T1000 (cell line): ENCODE results near the gene PIK3R6.
"Not testable (repeated sequence)": the region's sequence is repeated elsewhere in the genome, so short reads cannot be mapped to it uniquely, and the experiment has no call there.

Experiments used
- DNase-seq: peaks from one replicate; lab custom pipeline; 2025; ENCODE audit warnings: mixed read lengths; lab: John Stamatoyannopoulos, UW

The PIK3R6 gene

DNA sequence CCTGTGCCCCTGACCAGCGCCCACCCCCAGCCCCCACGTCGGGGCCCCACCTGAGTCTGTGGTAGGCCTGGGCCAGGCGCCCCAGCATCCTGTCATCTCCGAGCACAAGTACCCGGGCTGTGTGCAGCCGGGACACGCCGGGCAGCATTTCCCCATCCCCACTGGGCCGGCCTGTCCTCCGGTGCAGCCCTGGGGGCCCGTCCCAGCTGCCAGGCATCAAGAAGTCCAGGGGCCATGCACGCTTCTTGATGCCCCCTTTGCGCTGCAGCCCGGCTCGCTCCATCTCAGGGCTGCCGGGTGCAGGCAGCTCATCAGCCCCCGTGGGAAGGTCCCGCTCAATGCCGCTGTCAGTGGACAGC lies 39.0 kb downstream of the PIK3R6 start:
- no peak for DNase-seq

DNA sequence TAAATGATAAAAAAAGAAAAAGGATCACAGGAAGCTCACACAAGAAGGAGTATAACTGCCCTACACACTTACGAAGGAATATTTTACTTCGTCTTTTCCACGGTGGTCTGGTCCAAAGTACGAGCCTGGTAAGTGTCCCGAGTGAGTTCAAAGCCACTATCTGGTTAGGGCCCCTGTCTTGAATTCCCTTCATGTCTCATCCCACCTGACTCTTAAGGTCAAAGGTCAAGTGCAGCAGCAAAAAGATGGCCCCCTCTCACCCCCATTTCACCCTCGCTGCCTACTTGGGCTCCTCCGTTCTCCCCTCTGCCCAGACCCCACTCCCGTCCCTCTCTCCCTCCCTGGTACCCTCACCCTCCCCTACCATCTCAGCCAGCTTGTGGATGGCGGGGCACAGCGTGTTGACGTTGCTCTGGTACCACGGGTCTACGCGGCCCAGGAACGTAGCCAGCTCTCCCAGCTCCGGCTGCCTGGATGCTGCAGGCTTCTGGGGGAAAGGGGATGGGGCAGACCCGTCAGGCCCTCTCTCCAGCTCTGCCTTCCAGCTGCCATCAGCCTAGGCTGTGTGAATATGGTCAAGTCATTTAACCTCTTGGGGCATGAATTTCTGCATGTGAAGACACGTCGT lies 40.6 kb downstream of the PIK3R6 start:
- no peak for DNase-seq

DNA sequence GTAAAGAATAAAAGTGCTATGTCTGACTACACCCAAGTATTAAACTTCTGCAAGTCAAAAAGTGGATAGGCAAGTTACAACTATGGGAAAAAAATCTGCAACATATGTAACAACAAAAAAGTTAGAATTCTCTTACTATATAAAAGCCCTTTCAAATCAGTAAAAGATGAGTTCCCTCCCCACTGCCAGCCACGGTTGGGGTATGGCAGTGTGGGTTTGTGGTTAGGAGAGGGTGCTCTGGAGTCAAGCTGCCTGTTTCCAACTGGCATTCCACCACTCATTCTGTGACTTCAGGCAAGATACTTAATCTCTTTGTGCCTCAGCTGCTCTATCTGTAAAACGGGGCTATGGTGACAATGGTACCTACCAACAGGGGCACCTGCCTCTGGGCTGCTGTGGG lies 41.7 kb downstream of the PIK3R6 start:
- DNase-seq, result no peak

DNA sequence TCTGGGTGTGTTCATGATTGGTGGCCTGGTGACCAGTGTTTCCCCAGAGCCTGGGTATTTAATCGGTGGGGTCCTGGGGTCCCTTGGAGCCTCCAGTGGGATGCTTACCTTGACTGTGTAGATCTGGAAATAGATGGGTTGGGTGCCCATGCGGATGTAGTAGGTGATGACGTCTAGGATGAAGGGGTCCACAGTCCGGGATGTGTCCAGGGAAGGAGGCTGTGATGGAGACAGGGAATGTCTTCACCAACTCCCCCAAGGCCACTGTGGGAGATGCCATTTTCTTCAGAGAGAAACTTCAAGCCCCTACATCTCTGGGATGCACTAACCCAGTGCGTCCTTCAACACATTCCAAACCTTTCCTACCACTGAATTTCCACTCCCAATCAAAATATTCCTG lies 44.2 kb downstream of the PIK3R6 start:
- DNase-seq, result no peak

DNA sequence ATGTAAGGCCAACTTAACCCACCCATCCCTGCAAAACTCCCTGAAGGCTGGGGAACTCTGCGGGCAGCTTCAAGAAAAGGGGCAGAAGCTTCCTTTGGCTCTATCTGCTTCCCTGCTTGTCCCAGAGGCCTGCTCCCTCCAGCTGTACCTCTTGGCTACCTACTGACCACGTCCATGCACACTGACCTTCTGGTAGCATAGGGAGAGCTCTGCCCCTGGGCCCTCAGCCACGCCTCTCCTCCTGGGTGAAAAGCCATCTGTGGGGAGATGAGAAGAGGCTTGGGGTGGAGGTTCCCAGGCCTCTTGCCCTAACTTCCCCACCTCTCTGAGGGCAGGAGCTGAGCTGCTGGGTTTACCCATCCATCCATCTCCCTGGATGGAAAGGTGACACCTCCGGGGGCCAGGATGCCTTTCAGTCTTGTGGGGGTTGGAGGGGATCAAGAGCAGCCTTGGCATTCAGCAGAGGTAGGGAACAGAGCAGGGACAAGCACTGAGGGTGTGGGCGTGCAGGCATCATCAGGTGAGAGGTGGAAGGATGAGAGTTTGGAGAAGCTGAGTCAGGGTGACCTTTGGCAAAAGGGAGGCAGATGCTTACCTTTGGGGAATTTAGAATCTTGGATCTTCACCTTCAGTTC lies 45.0 kb downstream of the PIK3R6 start:
- DNase-seq, result no peak

DNA sequence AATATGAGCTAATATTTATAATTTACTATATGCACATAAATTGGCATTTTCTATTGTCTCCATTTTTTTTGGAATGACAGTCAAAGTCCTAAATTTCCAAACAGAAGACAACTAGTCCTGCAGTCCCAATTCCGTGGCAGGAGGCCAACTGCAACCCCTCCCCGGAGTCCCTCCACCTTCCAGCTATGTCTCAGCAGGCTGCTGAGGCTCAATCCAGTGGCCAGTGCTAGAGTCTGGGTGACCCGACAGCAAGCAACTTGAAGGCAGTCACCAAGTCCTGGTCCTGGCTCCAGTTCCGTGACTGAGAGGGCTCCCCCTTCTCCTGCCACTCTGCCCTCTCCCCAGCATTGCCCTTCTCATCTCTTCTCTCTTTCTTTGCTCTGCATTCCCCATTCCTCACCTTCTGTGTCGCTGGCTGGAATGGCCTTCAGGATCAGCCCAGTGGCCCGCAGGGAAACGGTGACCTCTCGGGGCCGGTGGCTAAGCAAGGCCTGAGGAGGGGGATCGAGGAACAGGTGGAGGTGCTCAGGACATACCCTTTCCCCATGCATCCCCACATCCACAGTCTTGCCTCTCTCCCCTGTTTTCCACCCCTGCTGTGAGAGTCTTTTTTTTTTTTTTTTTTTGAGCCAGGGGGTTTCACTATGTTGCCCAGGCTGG lies 45.9 kb downstream of the PIK3R6 start:
- no peak for DNase-seq

DNA sequence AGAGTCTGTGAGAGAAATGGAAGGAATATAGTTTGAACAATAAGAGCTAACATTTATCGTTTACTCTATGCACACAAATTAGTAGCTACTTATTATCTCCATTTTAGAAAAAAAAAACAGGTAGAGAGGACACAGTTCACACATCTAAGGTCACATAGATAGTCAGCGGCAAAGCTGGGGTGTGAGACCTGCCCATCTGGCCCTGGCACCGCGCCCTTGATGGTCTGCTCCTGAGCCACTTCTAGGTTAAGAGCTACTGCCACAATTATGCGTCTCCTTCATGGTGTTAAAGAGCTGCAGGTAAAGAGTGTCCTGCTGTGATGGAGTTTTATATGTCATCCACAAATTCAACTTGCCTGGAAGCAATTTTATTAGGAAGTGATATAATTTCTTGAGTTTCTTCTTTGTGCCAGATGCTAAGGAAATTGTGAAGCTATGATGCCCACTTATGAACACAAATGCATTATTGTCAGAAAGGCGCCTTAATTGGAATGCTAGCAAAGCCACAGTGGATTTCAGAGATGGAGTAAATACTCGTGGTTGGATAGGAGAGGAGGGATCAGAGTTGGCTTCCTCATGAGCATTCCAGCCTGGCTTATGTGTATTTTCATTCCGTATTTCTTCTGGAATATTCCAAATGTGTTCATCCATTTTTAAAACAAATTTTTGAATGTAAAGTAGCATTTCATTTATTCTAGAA lies 47.0 kb downstream of the PIK3R6 start:
- no peak for DNase-seq

DNA sequence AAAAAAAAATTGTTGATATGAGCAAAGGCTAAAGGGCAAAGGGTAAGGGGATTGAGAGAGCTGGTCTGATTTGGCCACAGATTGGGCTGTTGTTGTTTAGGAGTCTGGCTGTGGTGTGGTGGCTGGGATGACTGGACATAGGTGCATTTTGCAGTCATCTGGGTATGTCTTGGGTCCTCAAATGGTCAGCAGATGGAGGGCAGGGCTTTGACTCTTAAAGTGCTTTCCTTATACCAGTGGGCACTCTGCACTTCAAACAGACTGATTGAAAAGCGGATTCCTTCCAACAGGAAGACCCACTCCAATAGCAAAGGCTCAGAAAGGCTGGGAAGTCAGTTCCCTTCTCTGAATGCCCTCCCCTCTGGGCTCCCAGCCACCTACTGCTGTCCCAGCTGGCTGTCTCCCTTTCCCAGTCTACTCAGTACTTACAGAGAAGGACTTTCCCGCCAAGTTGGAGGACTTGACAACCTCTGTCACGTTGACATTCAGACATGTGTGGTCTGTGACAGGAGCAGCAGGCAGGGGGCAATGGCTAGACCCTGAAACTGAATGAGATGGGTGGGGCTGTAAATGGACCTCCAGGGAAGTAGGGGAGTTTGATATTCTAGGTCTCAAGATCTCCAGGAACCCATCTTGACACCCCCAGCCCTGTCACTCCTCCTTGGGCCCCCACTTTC lies 48.7 kb downstream of the PIK3R6 start:
- no peak for DNase-seq

DNA sequence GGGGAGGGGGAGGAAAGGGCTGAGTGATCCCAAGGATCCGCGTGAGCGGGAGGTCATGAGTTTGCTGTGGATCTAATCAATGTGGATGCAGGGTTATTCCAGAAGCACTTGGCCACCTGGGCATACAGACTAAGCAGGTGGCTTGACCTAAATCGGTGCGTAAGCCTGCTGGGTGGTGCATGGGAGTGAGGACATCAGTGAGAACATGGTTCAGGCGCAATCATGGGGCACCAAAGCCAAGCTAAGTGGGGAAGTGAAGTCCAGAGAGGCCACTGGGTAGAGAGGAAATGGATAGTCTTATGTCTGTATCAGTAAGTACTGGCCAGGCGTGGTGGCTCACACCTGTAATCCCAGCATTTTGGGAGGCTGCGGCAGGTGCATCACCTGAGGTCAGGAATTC lies 49.4 kb downstream of the PIK3R6 start:
- DNase-seq, result no peak

DNA sequence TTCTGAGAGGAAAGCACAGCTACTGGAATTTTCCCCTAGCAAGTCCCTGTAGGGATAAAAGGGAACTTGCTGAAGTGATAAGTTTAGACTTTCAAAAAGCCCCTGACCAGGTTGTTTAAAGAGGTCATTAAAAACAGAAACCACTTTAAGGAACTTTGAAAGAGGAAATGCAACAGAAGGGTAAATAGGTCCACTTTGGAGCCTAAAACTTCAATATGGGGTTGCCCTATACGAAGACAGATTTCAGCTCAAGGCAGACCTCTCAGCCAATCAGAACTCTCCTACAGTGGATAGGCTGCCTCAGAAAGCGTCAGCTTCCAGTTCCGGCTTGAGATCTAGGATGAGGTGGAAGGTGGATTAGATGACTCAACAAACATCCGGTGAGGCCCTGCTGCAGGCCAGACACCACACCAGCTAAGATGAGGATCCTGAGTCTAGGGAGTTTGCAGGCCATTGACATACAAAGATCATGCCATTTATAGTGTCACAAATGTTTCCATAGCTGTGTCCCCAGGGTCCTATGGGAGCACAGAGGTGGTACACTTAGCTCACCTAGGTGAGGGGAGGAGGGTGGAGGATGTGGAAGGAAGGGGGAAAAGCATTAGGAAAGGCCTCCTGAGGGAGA lies 60.4 kb downstream of the PIK3R6 start:
- no peak for DNase-seq

DNA sequence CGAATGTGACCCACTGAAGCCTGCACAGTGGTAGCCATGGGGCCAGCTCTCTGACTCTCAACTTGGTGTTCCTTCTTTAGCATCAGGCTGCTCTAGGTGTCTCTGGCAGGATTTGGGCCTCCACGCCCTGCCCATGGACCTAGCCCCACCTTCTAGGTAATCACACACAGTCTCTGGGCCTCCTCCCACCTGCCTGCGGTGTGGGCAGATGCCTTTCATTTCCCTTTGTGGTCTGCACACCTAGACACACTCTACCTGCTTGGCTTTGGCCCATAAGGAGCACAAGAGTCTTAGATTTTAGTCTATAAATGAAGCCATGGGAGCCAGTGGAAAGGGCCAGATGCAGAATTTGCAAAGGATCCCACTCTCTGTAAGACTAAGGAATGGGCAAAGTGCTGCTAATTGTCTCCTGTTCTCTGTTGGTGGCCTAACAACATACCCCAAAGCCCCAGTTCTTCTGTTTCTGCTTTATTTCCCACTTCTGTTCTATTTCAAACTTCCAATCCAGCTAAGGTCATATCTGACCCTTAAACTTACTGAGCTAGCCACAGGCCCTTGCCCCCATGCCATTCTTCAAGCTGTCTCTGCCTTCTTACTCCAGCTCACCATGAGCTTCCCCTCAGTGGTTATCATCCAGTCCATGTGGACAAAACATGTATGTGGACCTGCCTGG lies 61.1 kb downstream of the PIK3R6 start:
- DNase-seq, result no peak

DNA sequence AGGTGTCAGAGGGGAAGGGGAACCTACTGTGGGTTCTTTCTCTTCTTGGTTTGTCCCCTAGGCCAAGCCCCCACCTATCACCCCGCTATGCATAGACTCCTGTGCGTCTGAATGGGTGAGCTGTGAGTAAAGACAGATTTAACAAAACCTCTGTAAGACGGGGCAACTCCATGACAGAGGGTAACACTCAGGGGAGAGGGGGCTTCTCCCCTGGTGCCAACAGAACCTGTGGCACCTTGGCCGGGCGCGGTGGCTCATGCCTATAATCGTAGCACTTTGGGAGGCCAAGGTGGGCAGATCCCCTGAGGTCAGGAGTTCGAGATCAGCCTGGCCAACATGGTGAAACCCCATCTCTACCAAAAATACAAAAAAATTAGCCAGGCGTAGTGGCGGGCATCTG lies 62.1 kb downstream of the PIK3R6 start:
- DNase-seq, result not testable (repeated sequence)

DNA sequence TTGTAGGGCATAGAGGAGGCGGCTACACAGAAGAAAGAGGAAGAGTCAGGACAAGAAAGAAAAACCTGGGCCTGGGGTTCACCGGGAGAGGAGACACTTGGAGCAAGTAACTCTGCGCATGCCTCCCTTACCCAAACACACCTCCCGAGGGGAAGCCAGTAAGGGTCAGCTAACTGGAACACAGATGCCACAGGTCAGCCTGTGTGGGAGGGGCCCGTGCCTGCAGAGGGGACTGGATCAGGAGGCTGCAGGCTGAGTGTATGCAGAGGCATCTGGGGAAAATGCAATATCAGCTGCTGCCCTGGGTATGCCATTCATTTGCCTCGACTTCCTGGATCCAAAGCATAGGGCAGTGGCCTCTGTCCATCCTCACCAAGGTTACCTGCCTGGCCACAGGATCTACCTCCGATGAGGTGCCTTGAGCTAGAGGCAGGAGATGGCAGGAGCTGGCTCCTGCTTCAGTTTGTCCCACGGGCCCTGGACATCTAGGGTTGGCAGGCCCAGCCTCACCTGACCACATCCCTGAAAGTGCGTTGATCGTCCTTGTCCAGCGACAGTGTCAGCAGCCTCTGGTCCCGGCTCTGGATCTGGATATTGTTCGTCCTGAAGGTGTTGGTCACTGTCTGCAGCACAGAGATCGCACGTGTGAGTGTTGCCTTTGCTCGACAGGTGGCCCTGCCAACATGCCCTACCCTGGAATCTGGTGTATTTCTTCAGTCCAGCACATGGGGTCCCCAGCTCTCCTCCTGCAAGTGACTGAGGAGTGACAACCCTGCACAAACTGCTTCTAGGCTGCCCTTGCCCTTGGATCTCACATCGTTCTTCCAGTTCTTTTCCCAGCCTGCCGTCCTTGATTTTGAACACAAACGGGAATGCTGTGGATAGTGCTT lies 63.7 kb downstream of the PIK3R6 start:
- no peak for DNase-seq

DNA sequence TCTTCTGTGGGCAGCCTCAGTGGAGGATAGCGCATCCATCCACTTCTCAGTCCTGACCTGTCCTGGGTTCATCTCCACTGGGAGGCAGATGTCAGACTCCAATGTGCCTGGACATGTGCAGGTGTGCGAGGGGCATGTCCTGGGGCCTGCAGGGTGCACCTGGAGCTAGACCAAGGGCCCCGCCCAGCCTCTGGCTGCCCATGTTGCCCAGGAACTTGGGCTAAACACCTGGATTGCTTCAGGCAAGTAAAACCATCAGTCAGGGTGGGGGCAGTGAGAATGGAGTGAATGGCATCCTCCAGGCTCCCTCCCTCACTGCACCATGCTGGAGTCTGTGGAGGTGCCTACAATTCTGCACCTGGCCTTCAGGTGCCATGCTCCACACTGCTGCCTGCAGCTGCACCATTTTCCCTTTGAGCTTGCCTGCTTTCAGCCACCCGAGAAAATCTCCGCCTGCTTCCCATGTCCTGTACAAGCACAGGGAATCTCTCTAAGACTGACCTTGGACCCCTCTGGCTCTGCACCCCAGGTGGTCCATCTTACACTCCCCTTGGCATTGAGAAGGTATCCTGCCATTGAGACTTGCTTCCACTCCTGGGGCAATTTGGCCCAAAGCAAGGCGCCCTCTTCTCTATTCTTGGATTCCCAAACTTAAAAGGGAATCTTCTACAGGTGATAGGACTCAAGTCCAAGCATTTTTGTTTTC lies 66.2 kb downstream of the PIK3R6 start:
- DNase-seq, result no peak

DNA sequence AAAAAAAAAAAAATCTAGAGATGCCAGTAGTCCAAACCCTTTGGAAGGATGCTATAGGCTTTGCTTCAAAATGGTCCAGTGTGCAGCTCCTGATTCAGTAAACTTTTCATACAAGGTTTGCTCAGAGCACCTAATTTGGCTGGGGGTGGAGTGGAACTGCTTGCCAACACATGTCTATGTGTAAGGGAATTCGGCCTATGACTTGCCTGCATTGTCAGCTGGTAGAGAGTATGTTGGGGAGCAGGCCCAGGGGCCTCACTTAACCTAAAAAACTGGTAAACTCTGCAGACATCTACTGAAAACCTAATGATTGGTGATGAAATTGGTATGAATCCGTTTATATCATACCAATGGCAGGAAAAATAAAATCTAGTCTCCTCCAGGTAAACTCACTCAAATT lies 66.8 kb downstream of the PIK3R6 start:
- no peak for DNase-seq

DNA sequence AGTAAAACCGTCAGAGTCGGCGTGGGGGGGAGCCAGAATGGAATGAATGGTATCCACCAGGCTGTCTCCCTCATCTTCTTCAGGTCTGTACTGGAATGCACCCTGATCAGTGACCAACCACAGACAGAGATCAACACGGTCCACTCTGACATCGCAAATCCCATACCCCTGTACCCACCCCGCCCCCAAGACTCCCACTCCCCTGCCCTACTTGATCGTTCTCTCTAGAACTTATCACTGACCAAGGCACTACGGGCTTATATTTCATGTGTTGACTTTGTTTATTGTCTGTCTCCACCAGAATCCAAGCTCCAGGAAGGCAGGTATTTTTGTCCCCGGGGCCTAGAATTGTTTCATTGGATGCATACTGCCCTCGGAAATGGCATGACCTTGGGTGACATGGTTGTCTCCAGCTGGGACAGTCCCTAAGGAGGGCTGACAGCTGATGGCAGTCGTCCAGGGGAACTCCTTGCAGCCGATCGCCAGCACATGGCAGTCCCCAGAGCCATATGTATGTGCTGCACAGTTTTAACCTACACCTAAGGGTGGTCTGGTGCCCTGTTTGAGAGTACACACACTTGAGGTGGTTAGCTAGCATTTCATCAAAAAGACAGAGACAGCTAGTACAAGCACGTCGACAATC lies 67.8 kb downstream of the PIK3R6 start:
- DNase-seq, result no peak

DNA sequence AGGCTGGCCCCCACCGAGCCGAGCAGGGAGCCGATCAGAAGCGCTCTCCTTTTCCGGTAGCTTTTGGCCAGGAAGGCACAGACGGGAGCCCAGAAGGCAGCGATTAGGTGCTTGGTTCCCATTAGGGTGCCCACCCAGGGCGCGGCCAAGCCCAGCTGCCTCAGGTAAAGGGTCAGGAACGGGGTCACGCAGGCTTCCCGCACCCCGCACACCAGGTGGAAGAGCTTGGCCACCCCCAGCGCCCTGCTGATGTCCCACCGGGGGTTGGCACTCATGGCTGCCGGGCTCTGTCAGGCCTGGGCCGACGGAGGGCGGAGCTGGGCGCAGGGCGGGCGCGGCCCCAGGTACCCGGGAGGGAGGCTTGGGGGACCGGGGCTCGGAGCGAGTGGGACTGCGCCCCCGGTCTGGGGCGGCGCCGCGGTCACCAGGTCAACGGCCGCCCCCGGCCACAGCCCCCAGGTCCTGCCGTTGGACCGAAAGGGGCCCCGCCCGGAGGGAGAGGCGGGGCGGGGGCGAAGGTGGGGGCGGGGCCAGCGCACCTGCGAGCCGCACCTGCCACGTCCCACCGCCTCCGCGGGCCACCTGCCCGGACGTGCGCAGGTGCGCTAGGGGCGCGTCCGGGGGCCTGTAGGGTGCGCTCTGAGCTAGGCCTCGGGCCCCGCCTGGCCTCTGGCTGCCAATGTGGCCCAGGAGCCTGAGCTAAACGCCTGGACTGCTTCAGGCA lies 68.5 kb downstream of the PIK3R6 start, which contains the start of gene MFSD6L:
MFSD6L (minus strand) TSS at position 520 of the 724 bp plus-strand sequence; CDS start at position 275, 245 bp downstream.
- DNase-seq, result no peak

DNA sequence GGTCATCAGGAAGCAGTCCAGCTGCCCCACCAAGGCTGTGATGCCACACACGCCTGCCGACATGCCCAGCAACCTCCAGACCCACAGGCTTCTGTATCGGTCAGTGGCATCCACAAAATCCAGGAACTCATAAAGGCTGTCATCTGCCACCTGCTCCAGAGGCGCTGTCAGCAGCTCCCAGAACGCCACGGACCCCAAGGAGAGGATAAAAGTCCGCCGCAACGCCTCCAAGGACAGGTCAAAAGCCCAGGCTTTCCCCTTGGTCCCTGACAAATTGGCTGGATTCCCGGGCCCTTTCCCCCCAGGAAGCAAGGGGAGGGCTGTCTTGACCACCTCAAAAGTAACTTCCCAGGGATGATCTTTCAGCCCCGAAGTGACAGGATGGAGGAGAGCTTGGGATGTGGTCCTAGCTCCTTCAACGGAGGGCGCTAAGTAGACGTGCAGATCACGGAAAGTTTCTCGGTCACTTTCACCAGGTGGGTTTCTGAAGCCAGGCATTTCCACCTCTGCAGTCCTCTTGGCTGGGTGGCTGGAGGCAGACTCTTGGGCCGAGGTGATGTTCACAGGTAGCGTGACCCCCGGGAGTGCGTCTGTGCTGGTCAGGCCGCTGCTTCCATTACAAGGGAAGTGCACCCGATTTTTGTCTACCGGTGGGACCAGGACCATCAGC lies 69.2 kb downstream of the PIK3R6 start:
- DNase-seq, result no peak
